ENCODE measurements around the gene IRF7. TPM values are rescaled to one million over a fixed set of nuclear protein-coding genes. Genes with fewer than 3 reads are reported as not detected.

Gene IRF7
- total and polyA plus RNA-seq, 2 of the 4 experiments (the other 2 are of a cell fraction): 1.6 to 4.5 TPM

DNA sequence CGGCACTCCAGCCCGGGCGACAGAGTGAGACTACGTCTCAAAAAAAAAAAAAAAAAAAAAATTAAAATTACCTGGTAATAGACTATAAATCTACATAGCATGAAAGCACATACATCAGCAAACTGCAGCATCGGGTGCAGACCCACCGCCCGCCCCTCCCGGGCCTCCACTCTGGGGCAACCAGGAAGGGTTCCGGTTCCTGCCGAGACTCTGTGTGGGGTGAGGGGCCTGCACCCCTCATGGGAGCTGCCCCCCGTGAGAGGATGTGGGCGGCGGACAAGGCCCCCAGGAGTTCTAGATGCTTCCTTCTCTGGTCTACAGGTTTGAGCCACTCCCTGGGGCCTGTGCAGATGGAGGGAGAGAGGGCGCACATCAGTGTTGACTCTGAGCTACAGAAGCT is 30.5 kb upstream of the IRF7 start:
- WGBS, 2 experiments (ENCODE audit: extremely low coverage in 2 of 2, insufficient read length in 1 of 2): no CpG with 5 or more reads among the region's 14 CpGs
- BruUV-seq (replicated peaks): no TSS peak

More for the DNA sequence above, 30.5 kb upstream of the IRF7 start:
- H3K4me1 ChIP-seq (ENCODE audit: control insufficient read depth, insufficient read depth, low read length): peaks cover 3% of the 10 kb centered on the region
- H2AK5ac ChIP-seq (ENCODE audit: low read depth, low read length): no peak overlapping the region
- no peak overlapping the region for H4K5ac ChIP-seq (ENCODE audit: low read depth, low read length)
- intact Hi-C loops (cut with micrococcal nuclease) (no loop called here), dilution Hi-C loops (cut with HindIII; ENCODE audit: low sequenced_read_pairs, unreplicated experiment) (no loop called here), in situ Hi-C loops (cut with MboI; ENCODE audit: low sequenced_read_pairs) (no loop called here)
- H3K56ac ChIP-seq (ENCODE audit: extremely low read depth, insufficient read depth, low read length): no peak overlapping the region
- H3K27me3 ChIP-seq (ENCODE audit: control insufficient read depth, insufficient read depth, low read length): no peaks in the 10 kb centered on the region
- H3K4me2 ChIP-seq (ENCODE audit: low read depth, low read length): no peak overlapping the region
- no peaks in the 10 kb centered on the region for H3K9me1 ChIP-seq (ENCODE audit: insufficient read depth, low read length)
- CTCF ChIA-PET: no interaction called here
- H3K4ac ChIP-seq (ENCODE audit: low read depth, low read length): no peak overlapping the region
- no peak overlapping the region for H3K27ac ChIP-seq (ENCODE audit: insufficient read depth, low read length)
- no peak overlapping the region for H2AK9ac ChIP-seq (replicated peaks; ENCODE audit: low read depth, low read length, poor library complexity)
- POLR2A ChIA-PET (ENCODE audit: unreplicated experiment): no interaction called here
- no peak for DNase-seq
- H4K8ac ChIP-seq (ENCODE audit: low read depth in 2 of 2, low read length in 2 of 2): no peak overlapping the region
- H3K9me3 ChIP-seq (ENCODE audit: control insufficient read depth, insufficient read depth, low read length): no peaks in the 10 kb centered on the region
- H4K91ac ChIP-seq (ENCODE audit: insufficient read depth, low read depth, low read length): no peak overlapping the region
- peaks cover 29% of the 10 kb centered on the region for H3K36me3 ChIP-seq (ENCODE audit: control insufficient read depth, insufficient read depth, low read length)
- TF ChIP-seq, protein P1, sequence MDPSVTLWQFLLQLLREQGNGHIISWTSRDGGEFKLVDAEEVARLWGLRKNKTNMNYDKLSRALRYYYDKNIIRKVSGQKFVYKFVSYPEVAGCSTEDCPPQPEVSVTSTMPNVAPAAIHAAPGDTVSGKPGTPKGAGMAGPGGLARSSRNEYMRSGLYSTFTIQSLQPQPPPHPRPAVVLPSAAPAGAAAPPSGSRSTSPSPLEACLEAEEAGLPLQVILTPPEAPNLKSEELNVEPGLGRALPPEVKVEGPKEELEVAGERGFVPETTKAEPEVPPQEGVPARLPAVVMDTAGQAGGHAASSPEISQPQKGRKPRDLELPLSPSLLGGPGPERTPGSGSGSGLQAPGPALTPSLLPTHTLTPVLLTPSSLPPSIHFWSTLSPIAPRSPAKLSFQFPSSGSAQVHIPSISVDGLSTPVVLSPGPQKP (IDR thresholded peaks at IDR 0.05; ENCODE audit: borderline replicate concordance, low read depth, low read length): no peak
- H3K14ac ChIP-seq (replicated peaks; ENCODE audit: low read depth, low read length): no peak overlapping the region
- no peak overlapping the region for H2BK120ac ChIP-seq (ENCODE audit: low read depth, low read length)
- ATAC-seq (ENCODE audit: low read depth): no peak
- no peaks in the 10 kb centered on the region; a peak in 1 of 4 replicates for H3K79me1 ChIP-seq (ENCODE audit: low read depth in 1 of 2, low read length in 2 of 2)
- no peak overlapping the region for H2AFZ ChIP-seq (replicated peaks; ENCODE audit: low read length, poor library complexity)
- no peak overlapping the region for H3K9ac ChIP-seq (ENCODE audit: low read depth, low read length)
- peaks cover 6% of the 10 kb centered on the region; the same call in 1 of the 2 replicates for H4K20me1 ChIP-seq (ENCODE audit: insufficient read depth, low read length)
- no peak overlapping the region for H3K4me3 ChIP-seq (ENCODE audit: insufficient read depth, low read depth, low read length)
- H2BK15ac ChIP-seq (ENCODE audit: low read depth, low read length): no peak overlapping the region
- no peak overlapping the region for H3K23ac ChIP-seq (ENCODE audit: low read depth, low read length)
- no peak overlapping the region for H3K18ac ChIP-seq (ENCODE audit: low read depth, low read length)
- H2BK20ac ChIP-seq (ENCODE audit: low read depth, low read length): no peak overlapping the region
- no peak overlapping the region for H2BK5ac ChIP-seq (ENCODE audit: low read depth, low read length, poor library complexity, severe bottlenecking)
